Peyer's patch (tissue), 4 donors: ENCODE measurements around the gene SWAP70.

Experiments used
- POLR2A ChIP-seq, 2 donors: fragments of 450-650 bp; IDR thresholded peaks; one replicate each; pipeline ENCODE4 v1.5.1; 2017; ENCODE audit warnings: antibody characterized with exemption in 2 of 2, mild to moderate bottlenecking in 2 of 2, moderate library complexity in 2 of 2
- TF ChIP-seq, protein P1 (sequence below), 6 experiments: fragments of 450-650 bp in 4 of 6; fragments of 200-600 bp in 2 of 6; sonication (generic) in 1 of 6; IDR thresholded peaks; one replicate each; pipeline ENCODE4 v1.5.1; 2017 to 2019; ENCODE audit warnings: antibody characterized with exemption in 6 of 6, mild to moderate bottlenecking in 3 of 6, moderate library complexity in 1 of 6

DNA sequence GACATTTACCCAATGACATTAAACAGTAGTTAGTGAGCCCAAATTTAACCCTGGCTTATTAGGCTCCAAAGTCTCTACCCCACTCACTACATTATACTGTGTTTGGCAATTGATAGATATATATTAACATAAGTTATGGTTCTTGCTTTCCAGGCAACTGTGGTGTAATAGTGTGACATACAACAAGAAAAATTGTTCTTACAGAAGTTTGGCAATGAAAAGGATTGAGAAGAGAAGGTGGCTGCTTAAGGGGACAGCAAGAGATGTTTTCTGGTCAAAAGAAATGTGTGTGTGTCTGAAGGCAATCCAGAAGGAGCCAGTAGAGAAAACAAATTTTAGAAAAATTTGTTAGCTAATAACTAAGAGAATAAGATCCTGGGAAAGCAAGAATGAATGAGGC is 132.4 kb downstream of the SWAP70 start:
- TF ChIP-seq, protein P1, sequence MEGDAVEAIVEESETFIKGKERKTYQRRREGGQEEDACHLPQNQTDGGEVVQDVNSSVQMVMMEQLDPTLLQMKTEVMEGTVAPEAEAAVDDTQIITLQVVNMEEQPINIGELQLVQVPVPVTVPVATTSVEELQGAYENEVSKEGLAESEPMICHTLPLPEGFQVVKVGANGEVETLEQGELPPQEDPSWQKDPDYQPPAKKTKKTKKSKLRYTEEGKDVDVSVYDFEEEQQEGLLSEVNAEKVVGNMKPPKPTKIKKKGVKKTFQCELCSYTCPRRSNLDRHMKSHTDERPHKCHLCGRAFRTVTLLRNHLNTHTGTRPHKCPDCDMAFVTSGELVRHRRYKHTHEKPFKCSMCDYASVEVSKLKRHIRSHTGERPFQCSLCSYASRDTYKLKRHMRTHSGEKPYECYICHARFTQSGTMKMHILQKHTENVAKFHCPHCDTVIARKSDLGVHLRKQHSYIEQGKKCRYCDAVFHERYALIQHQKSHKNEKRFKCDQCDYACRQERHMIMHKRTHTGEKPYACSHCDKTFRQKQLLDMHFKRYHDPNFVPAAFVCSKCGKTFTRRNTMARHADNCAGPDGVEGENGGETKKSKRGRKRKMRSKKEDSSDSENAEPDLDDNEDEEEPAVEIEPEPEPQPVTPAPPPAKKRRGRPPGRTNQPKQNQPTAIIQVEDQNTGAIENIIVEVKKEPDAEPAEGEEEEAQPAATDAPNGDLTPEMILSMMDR (IDR thresholded peaks at IDR 0.05), result no peak
- TF ChIP-seq POLR2A (IDR thresholded peaks at IDR 0.05), result no peak
